HUES64 (cell line): ENCODE data around the gene VAPA.

Source experiments
- H3K27ac ChIP-seq: 2 replicates; pipeline ENCODE4 v1.7.0; 2013; ENCODE audit warnings: low read depth, low read length, inconsistent platforms
- H3K27me3 ChIP-seq: 2 replicates; pipeline ENCODE4 v1.6.1; 2013; ENCODE audit warnings: mild to moderate bottlenecking, low read length; ENCODE audit not compliant: insufficient read depth
- H3K36me3 ChIP-seq: 2 replicates; pipeline ENCODE4 v1.6.1; 2013; ENCODE audit warnings: mild to moderate bottlenecking, low read length; ENCODE audit not compliant: insufficient read depth
- H3K4me1 ChIP-seq: 2 replicates; pipeline ENCODE4 v1.6.1; 2013; ENCODE audit warnings: mild to moderate bottlenecking, low read length, moderate library complexity; ENCODE audit not compliant: insufficient read depth
- H3K4me3 ChIP-seq: 2 replicates; pipeline ENCODE4 v1.5.1; 2013; ENCODE audit warnings: mild to moderate bottlenecking, low read length, moderate library complexity
- H3K9ac ChIP-seq: 2 replicates; pipeline ENCODE4 v1.6.1; 2013; ENCODE audit warnings: mild to moderate bottlenecking, low read depth, low read length
- H3K9me3 ChIP-seq: 2 replicates; pipeline ENCODE4 v1.6.1; 2013; ENCODE audit warnings: low read depth, low read length; ENCODE audit not compliant: insufficient read depth
- whole genome bisulfite sequencing: fragments of 150-250, 120-280 bp; methylation state at CpG from one replicate; pipeline ENCODE4 v1.1.7; 2013; ENCODE audit warnings: missing lambda C conversion rate; 5-methylcytosine and 5-hydroxymethylcytosine counted together

The VAPA gene

GRCh38 chr18:9926977-9927376, 13.2 kb downstream of the VAPA start:
- H3K27me3 ChIP-seq = no peaks in the 10 kb centered on the region
- H3K9me3 ChIP-seq = no peaks in the 10 kb centered on the region
- no peak overlapping the region for H3K4me3 ChIP-seq
- H3K4me1 ChIP-seq = peaks cover 56% of the 10 kb centered on the region
- H3K27ac ChIP-seq = no peak overlapping the region
- 100% methylated on average over 1 of the region's 1 CpG for WGBS
- H3K36me3 ChIP-seq = peaks cover 3% of the 10 kb centered on the region
- H3K9ac ChIP-seq = no peak overlapping the region

- H3K27ac ChIP-seq = no peak overlapping the region
- H3K9ac ChIP-seq = no peak overlapping the region
- H3K9me3 ChIP-seq = no peaks in the 10 kb centered on the region
- peaks cover 52% of the 10 kb centered on the region for H3K4me1 ChIP-seq
- no peak overlapping the region for H3K4me3 ChIP-seq
- peaks cover 8% of the 10 kb centered on the region for H3K36me3 ChIP-seq
- 74% methylated on average over 1 of the region's 2 CpGs for WGBS
- no peaks in the 10 kb centered on the region for H3K27me3 ChIP-seq
Measured at GRCh38 chr18:9927392-9928063, 13.7 kb downstream of the VAPA start.

- 89% methylated on average over 5 of the region's 5 CpGs for WGBS
- Histone ChIP-seq H3K27ac (no peak overlapping the region), H3K36me3 (peaks cover 16% of the 10 kb centered on the region), H3K9me3 (no peaks in the 10 kb centered on the region), H3K9ac (no peak overlapping the region), H3K27me3 (no peaks in the 10 kb centered on the region), H3K4me3 (no peak overlapping the region), H3K4me1 (peaks cover 48% of the 10 kb centered on the region)
Measured at GRCh38 chr18:9928646-9929259, 14.9 kb downstream of the VAPA start.

- no peak overlapping the region for H3K9ac ChIP-seq
- H3K4me1 ChIP-seq = peaks cover 41% of the 10 kb centered on the region
- 95% methylated on average over 3 of the region's 3 CpGs for WGBS
- peaks cover 27% of the 10 kb centered on the region for H3K36me3 ChIP-seq
- no peak overlapping the region for H3K4me3 ChIP-seq
- H3K9me3 ChIP-seq = no peaks in the 10 kb centered on the region
- H3K27me3 ChIP-seq = no peaks in the 10 kb centered on the region
- H3K27ac ChIP-seq = no peak overlapping the region
Measured at GRCh38 chr18:9930299-9930884, 16.6 kb downstream of the VAPA start.

- H3K36me3 ChIP-seq = peaks cover 34% of the 10 kb centered on the region
- H3K27me3 ChIP-seq = no peaks in the 10 kb centered on the region
- no peaks in the 10 kb centered on the region for H3K9me3 ChIP-seq
- no peak overlapping the region; the same call in 1 of the 2 replicates for H3K27ac ChIP-seq
- H3K9ac ChIP-seq = no peak overlapping the region
- WGBS = no CpG with 5 or more reads among the region's 1 CpG
- peaks cover 38% of the 10 kb centered on the region for H3K4me1 ChIP-seq
- H3K4me3 ChIP-seq = no peak overlapping the region
Measured at GRCh38 chr18:9931146-9931545, 17.3 kb downstream of the VAPA start.

- Histone ChIP-seq H3K36me3 (peaks cover 39% of the 10 kb centered on the region), H3K27me3 (no peaks in the 10 kb centered on the region), H3K4me1 (peaks cover 33% of the 10 kb centered on the region), H3K9me3 (no peaks in the 10 kb centered on the region), H3K4me3 (no peak overlapping the region), H3K27ac (no peak overlapping the region), H3K9ac (no peak overlapping the region)
- 98% methylated on average over 5 of the region's 5 CpGs for WGBS
Measured at GRCh38 chr18:9931678-9932077, 17.9 kb downstream of the VAPA start.

- H3K4me3 ChIP-seq = no peak overlapping the region
- H3K9ac ChIP-seq = no peak overlapping the region
- peaks cover 11% of the 10 kb centered on the region for H3K4me1 ChIP-seq
- no peak overlapping the region for H3K27ac ChIP-seq
- peaks cover 61% of the 10 kb centered on the region for H3K36me3 ChIP-seq
- 98% methylated on average over 3 of the region's 3 CpGs for WGBS
- H3K9me3 ChIP-seq = no peaks in the 10 kb centered on the region
- H3K27me3 ChIP-seq = no peaks in the 10 kb centered on the region
Measured at GRCh38 chr18:9933865-9934264, 20.0 kb downstream of the VAPA start.

- peaks cover 63% of the 10 kb centered on the region for H3K36me3 ChIP-seq
- no peak overlapping the region for H3K27ac ChIP-seq
- H3K4me1 ChIP-seq = peaks cover 7% of the 10 kb centered on the region
- H3K9ac ChIP-seq = no peak overlapping the region
- no peaks in the 10 kb centered on the region for H3K27me3 ChIP-seq
- H3K9me3 ChIP-seq = no peaks in the 10 kb centered on the region
- no peak overlapping the region for H3K4me3 ChIP-seq
- no CpG with 5 or more reads among the region's 3 CpGs for WGBS
Measured at GRCh38 chr18:9934274-9934673, 20.5 kb downstream of the VAPA start.

GRCh38 chr18:9941103-9941502, 27.3 kb downstream of the VAPA start:
- H3K36me3 ChIP-seq = peaks cover 87% of the 10 kb centered on the region
- no peaks in the 10 kb centered on the region for H3K4me1 ChIP-seq
- H3K27me3 ChIP-seq = no peaks in the 10 kb centered on the region
- H3K9ac ChIP-seq = no peak overlapping the region
- H3K4me3 ChIP-seq = no peak overlapping the region
- no peak overlapping the region for H3K27ac ChIP-seq
- H3K9me3 ChIP-seq = no peaks in the 10 kb centered on the region

- no peak overlapping the region for H3K9ac ChIP-seq
- H3K4me1 ChIP-seq = no peaks in the 10 kb centered on the region
- H3K27me3 ChIP-seq = no peaks in the 10 kb centered on the region
- H3K27ac ChIP-seq = no peak overlapping the region
- peaks cover 87% of the 10 kb centered on the region for H3K36me3 ChIP-seq
- WGBS = 94% methylated on average over 1 of the region's 1 CpG
- H3K4me3 ChIP-seq = no peak overlapping the region
- H3K9me3 ChIP-seq = no peaks in the 10 kb centered on the region
Measured at GRCh38 chr18:9941660-9942059, 27.8 kb downstream of the VAPA start.

GRCh38 chr18:9943311-9943710, 29.5 kb downstream of the VAPA start:
- 95% methylated on average over 4 of the region's 4 CpGs for WGBS
- Histone ChIP-seq H3K27ac (no peak overlapping the region), H3K27me3 (no peaks in the 10 kb centered on the region), H3K4me3 (no peak overlapping the region), H3K36me3 (peaks cover 84% of the 10 kb centered on the region), H3K9ac (no peak overlapping the region), H3K9me3 (no peaks in the 10 kb centered on the region), H3K4me1 (no peaks in the 10 kb centered on the region)
